HS-5 (cell line): ENCODE measurements around the gene PLA2G2C.
"Not testable (repeated sequence)": the region's sequence is repeated elsewhere in the genome, so short reads cannot be mapped to it uniquely, and the experiment has no call there.

Source experiments
- DNase-seq: peaks from one replicate; pipeline ENCODE4 v3.0.0-alpha.2; 2012; ENCODE audit warnings: low read depth

The PLA2G2C gene, protein sequence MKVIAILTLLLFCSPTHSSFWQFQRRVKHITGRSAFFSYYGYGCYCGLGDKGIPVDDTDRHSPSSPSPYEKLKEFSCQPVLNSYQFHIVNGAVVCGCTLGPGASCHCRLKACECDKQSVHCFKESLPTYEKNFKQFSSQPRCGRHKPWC

DNA sequence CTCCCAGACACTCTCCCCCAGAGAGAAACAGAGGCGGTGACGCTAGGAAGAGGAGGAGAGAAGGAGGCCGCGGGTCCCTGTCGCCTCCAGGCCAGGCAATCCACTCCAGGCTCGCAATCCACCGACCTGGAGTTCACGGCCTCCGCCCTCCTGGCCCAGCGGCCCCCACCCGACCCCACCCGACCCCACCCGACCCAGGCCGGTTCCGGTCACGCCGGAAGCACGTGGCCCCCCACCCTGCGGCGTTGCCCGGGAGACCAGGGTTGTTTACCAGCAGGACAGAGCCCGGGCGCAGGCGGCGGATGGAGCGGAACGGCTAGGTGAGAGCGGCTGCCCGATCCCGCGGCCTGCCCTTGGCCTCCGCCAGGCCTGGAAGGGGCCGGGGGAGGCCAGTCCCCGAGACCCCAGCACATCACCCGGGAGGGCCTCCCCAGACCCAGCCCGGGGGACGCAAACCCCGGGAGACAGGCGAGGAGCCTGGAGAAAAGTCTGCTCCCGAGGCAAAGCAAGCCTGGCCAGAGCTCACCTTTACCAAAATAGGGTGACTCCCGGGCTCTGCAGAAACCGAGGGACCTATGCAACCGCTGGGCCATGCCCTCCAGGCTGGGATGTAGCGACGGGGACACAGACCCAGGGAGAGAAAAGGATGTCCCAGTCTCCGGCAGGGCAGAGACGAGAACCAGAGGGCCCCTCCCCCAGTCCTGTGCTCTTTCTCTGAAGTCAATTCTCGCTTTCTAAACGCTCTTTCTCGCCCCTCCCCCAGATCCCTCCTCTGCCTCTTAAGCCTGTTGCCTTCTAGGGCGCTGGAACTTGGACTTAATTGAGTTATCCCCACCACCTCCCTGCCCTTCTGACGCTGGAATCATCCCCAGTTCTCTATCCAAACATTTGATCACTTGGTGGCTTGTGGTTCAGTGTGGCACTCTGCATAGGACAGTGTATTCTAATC is at the start of gene PLA2G2C, which contains the start of gene UBXN10:
Gene PLA2G2C (minus strand): TSS at position 685 of the 949 bp plus-strand sequence. CDS start 9,155 bp downstream, outside the sequence.
Gene UBXN10 (plus strand): TSS at position 263 of the 949 bp plus-strand sequence. CDS start 4,466 bp downstream, outside the sequence.
- DNase-seq = no peak

DNA sequence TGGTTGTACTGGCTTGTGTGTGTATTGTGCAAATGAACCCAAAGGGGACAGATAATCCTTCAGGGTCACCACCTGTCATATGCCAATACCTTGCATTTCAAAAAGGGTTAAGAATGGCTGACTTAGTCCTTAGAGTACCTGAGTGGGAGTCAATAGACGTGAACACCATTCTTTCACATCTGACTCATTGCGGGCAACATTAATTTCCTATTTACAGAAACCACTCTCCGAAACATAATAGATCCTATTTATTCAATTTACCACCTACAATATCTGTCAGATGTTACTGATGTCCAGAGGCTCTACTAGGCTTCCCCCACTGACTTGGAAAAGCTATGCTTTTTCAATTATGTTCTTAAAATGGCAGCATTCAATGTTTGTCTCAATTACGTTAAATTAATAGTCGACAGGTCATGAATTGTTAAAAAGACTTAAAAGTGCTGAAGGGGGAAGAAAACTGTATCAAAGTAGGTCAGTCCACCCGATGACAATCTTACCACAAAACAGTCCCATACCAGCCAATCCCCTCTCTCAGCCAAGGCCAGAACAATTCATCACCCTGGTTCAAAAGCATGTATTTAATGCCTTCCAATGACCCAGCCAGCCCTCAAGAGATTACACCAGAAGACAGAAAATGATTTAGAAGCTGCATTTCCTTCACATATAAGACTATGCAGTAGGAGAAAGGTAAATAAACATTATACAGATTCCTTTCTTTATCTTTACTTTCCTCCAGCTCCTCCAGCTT is 48.6 kb upstream of the PLA2G2C start:
- DNase-seq = no peak

DNA sequence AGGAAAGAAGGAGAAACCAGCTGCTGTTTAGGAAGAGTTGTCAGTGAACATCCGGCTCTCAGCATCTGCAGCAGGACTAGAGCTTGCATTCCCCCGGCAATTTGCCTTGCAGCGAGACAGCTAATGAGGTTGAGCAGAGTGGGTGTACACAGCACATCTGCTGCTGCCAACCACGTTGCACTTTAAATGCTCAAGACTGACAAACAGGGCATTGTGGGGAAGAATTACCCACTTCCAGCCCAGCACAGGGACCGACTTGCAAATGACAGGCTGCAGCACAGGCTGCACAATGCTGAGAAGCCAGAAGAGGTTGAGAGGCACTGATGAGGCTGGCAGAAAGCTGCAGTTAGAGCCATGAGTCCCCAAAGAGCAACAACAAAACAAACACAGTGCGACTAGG is 47.5 kb upstream of the PLA2G2C start:
- DNase-seq = no peak

DNA sequence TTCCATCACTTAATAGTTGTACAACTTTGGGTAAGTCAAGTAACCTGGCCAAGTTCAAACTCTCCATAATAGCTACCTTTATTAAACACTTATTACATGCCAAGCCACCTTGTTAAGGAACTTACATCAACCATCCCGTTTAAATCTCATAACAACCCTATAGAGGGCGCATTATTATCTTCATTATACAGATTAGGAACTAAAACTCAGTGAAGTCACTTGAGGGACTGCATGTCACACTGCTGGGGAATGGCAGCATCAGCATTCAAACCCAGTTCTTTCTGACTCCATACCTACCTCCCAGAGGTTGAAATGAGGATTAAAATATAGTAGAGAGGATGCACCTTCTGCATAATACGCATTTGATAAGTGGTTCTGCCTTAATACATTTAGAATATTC is 47.1 kb upstream of the PLA2G2C start:
- DNase-seq = no peak

DNA sequence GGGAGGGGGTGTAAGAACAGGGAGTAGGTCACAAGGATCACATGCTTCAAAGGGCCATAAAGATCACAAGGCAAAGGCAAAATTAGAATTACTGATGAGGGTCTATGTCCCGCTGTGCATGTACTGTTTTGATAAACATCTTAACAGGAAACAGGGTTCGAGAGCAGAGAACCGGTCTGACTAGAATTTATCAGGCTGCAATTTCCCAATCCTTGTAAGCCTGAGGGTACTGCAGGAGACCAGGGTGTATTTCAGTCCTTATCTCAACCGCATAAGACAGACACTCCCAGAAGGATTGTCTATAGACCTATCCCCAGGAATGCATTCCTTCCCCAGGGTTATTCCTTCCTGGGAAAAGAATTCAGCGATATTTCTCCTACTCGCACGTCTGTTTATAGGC is 46.2 kb upstream of the PLA2G2C start:
- DNase-seq = not testable (repeated sequence)

DNA sequence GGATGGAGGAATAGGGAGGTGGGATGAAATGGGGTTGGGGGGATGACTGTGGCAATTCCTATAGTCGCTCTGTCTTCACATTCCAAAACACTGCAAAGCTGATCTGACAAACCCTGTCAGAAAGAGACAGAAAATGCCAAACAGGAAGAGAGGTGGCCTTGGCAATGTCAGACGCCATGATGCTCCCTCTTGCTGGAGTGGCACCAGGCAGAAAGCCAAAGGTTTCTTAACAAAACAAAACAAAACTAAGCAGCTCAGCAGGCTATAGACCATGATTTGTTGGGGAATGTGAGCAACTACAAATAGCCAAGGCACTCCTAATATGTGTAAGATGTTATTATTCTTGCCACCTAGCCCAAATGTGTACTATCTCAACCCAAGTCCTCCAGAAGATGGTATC is 42.9 kb upstream of the PLA2G2C start:
- no peak for DNase-seq

DNA sequence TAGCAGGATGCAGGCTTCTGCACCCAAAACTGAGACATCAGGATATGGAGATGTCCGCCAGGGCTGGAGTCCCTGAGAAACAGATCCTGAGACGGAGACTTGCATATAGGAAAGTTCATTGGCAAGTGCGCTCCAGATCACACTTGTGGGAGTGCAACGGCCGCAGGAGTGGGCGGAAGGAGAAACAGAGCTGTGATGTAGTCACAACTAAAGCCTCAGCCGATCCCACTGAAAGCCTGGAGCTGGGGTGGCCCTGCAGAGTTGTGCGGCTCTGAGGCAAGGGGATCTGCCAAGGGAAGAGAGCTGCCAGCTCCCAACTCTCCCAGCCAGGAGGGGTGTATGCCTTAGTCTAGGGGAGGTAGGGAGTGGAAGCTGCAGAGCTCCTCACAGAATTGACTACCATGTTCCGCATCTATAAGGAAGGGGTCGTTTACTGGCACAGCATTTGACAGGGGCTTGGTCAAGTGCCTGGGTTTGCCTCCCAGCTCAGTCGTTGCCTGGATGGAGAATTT is 42.1 kb upstream of the PLA2G2C start:
- DNase-seq = no peak

DNA sequence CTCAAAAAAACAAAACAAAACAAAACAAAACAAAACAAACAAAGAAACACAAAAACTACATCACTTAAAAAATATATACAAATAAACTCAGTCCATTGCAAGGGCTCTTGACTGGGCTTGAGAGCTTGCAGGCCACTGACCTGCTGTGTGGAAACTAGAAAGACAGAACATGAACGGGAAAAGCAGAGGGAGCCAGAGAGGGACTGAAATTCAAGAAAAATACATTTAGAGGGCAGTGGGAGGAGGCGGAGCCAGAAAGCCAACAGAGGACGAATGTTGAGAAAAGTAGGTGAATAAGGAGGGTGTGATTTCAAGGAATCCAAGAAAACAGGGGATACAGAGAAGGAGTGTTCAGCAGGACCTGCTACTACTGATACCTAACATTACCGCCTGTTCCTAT is 41.4 kb upstream of the PLA2G2C start:
- DNase-seq = no peak

DNA sequence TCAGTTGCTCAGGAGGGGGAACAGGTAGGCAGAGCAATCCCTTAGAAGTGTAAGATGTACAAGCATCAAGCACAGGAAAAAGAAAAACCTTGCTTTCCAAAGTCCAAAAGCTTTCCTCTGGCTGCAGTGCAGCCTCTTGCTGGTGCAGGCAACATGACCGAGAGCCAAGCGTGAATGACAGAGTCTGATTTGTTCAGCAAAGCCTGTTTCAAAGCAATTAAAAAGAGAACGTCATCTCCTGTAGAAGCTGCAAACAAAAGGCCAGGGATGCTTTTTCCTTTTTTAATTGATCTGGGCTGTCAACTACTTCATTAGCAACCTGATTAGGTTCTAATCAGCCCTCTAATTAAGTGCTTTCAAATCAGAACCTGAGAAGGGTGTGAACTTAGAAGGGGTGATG is 38.2 kb upstream of the PLA2G2C start:
- no peak for DNase-seq

DNA sequence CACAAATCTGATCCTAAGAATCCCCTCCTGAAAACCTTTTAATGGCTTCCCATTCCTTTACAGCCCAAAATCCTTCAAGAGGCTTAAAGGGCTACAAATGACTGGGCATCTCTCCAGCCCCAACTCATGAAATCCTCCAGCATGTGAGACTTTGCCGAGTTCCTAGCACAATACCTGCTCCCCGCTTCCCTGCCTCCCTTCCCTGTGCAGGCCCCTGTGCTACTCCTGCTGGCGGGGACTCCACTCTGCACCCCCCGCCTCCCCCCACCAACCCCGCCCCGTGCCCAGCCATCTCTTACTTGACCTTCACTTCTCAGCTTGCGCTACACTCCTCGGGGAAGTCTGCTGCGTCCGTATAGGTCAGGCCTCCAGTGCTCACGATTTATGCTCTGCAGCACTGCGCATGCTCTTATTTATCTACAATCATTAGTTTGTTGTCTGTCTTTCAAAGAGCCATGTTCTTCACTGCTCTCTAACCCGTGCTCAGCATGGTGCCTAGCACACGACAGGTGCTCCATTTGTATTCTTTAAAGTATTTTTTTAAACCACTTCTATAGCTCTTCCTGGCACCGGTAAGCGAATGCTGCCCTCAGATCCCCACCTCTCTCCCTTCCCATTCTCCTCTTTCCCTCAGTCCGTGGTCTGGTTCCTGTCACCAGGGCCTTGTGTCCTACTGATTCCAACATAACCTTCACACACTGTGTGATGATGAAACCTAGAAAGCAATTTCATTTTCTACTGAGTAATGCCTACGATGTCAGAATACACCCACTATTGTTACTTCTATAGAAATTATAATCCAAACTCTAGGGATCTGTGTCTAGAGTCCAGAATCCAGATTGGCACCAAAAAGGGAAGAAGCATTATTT is 37.5 kb upstream of the PLA2G2C start:
- DNase-seq = no peak

DNA sequence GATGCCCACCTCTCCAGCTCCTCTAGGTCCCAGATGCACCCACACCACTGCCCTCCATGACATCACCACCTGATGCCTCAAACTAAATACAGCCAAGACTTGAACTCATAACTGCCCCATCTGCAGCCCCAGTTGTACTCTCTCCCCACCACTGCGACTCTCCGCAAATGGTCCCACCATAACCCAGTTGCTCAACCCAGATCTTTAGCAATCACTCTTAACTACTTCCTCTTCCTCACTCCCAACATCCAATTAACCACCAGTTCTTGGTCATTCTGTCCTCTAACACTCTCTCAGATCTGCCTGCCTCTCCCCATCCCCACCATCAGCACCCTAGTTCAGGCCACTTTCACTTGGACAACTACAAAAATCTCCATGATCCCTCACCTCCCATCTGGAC is 36.8 kb upstream of the PLA2G2C start:
- DNase-seq = no peak

DNA sequence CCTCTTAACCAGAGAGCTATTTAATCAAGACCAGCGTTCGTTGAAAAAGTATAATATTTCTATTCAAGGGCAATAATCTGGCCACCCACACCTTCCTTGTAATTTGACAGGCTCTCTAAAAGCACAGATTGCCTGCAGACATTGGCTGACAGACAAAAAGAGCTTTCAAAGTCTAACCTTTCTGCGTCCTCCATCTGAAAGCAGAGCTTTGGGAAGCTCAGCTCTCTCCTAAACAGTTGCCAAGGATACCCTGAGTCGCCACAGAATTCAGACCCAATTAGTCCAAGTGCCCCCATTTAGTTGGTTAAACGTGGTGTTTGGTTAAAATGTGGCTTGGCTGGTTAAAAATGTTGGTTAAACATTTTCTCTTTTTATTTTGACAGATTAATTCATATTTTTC is 33.7 kb upstream of the PLA2G2C start:
- no peak for DNase-seq

DNA sequence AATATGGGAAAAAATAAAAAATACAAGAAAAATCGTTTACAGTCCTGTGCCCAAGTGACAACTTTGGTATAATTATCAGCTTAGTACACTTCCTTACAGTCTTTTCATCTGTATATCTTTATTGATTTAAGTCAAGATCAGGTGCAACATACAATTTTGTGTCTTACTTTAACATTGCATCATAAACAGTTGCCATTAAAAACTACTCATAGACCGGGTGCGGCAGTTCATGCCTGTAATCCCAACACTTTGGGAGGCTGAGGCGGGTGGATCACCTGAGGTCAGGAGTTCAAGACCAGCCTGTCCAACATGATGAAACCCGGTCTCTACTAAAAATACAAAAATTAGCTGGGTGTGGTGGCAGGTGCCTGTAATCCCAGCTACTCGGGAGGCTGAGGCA is 32.7 kb upstream of the PLA2G2C start:
- not testable (repeated sequence) for DNase-seq

DNA sequence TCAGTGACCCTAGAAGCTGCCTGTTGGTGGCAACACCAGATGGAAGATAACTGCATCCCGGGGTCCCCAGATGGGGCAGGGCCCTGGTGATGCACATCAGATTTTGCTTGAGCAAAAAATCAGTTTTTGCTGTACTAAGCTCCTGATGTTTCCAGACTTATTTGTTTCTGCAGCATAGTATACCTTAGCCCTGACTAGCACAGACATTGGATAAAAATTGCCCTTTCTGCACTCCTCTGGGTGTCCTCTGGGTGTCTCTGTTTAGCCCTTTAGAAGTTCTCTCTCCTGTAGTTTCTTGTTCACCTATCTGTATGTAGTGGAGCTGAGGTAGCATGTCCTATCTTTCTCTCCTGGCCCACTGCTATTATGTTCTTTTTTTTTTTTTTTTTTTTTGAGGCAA is 30.3 kb upstream of the PLA2G2C start:
- no peak for DNase-seq

DNA sequence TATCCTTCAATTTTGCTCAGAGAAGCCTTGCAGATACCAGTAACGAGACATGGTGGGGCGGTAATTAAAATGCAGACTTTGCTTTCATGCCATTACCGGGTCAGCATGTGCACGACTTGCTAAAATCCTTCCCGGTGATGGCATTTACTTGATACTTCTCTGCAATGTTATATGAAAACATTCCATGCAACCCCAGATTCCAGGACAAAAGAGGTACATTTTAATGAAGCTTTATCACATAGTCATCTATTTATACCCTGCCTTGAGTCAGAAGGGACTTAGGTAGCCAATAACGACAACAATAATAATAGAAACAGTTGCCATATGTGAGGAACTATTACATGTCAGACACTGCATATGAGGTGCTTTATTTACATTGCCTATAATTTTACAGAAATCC is 29.4 kb upstream of the PLA2G2C start:
- DNase-seq = no peak

DNA sequence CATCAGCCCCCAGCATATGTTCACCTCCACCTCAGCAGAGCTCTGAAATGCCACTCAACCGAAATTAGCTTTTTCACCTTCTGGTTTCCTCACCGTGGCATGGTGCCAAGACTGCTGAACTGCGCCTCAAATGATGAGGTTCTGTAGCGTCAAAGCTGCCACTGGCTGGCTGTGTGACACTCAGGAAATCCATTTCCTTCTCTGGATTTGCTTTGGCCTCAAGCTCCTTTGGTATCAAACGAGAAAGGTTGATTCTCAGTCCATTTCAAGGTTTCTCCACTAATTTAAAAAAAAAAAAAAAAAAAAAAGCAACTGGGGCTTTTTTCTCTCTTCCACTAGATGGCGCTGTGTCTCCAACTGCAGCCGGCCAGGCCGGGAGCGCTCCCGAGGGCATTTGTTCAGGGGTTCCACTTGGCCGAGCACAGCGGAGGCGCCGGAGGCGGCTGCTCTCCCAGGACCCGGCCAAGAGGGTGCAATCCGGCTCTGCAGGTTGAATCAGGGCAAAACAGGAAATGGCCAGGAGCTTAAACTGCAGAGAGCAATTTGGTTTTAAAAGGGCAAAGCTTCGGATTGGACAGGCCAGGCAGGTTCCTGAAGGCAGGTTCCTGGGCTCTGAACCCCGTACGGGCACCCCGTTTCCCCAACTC is 26.5 kb upstream of the PLA2G2C start:
- DNase-seq = no peak

DNA sequence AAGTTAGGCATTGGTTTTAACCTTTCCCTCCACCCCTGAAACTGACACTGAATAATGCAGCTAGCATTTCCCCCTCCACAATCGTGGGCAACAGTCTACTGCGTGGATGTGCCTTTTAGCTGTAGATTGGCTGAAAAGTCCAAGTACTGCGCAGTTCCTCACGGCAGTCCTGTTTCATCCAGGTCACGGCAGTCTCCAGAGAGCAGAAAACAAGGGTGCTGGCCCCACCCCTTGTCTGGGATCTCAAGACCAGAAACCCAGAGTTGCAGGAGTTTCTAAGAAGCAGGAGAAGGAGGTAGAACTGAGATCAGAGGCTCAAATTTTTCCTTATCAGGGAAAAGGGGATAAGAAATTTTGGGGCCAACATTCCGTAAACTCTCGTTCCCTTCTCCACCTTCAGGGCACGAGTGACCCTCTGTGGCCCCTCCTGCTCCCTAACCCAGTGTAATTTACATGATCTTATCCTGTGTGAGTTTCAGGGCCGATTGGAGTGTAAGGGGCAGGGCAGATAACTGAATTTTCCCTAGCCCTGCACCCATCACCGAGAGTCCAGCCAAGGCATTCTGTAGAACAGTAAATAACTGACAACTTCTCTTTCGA is 25.9 kb upstream of the PLA2G2C start:
- no peak for DNase-seq

DNA sequence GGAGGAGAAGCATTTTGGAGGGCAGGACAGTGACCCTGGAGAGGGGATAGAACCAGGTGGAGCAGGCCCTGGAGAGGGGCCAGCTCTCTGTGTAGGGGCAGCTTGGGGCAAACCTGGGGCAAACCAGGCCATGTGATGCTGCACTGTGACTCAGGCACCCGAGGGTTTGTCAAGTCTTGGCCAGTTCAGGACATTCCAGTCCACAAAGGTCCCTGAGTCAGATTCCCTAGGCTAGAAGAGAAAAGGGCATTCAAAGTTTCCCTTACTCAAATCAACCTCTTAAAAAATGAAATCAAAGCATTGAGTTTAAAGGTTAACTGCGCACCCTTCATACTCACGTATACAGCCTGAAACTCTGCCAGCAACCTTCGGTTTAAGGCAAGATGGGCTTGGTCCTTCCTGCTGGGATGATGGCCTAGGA is 25.2 kb upstream of the PLA2G2C start:
- no peak for DNase-seq

DNA sequence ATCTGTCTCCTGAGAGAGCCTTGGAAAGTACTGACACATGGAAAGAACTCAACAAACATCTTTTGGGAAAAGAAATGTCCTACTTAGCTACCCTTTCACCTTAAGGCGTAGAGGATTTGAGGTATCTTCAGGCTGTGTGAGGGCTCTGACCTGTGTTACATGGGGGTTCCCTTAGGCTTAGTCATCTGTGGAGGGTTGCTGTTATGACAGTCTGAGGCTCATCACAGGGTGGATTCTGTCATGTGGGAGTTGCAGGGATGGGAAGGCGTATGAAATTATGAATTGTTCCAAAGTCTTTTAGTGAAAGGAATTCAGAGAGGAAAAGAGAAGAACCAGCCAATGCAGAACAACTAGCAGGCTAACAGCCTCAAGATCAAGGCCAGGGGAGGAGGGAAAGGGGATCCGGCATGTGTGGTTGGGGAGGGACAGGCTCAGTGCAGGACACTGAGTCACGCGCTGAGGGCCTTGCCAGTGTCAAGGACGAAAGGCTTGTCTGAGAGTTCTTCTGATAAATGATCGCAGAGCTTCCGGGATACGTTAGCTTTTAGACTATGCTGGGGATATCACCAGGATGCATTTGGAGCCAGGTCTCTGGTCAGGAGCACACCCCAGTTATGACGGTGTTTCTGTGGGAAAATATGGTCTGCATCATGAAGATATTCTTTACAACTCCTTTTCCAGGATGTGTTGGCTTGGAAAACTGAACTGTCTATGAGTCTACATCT is 24.6 kb upstream of the PLA2G2C start:
- no peak for DNase-seq

DNA sequence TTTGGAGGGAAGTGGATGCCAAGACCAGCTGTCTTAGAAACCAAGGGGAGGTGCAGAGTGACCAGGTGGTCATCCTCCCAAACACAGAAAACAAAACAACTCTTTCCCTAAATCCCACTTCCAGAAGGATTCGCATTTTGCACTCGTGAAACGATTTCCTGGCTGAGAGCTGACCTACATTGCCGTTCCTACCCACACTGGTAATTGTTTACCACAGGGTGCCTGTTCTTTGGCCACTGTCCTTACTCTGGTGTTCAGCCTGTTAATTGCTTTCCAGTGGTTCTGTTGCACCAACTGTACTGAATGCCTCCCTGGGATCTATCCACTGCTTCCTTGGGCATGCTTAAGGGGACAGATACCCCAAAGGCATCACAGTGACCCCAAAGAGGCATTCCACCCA is 23.2 kb upstream of the PLA2G2C start:
- no peak for DNase-seq
